CD14-positive monocyte (primary cell): Measurements from ENCODE around the gene SLC35F4. TPM values are rescaled to one million over a fixed set of nuclear protein-coding genes. Genes with fewer than 3 reads are reported as not detected.
"Not testable (repeated sequence)": the region's sequence is repeated elsewhere in the genome, so short reads cannot be mapped to it uniquely, and the experiment has no call there.

Experiments used
- DNase-seq, 3 donors: peaks; one replicate each; pipeline ENCODE4 v3.0.0-alpha.2; 2011 to 2022
- H2AFZ ChIP-seq: 2 replicates; pipeline ENCODE4 v1.6.0; 2012; ENCODE audit warnings: mild to moderate bottlenecking, low read depth, low read length, inconsistent platforms; ENCODE audit not compliant: insufficient read depth, poor library complexity, severe bottlenecking
- H3K27ac ChIP-seq, 2 donors: 1 replicate in 1 of 2; 2 replicates in 1 of 2; pipeline ENCODE4 v1.5.1; 2012 to 2013; ENCODE audit warnings: low read length in 2 of 2, control low read depth in 1 of 2, inconsistent platforms in 1 of 2, low read depth in 1 of 2, mild to moderate bottlenecking in 1 of 2
- H3K27me3 ChIP-seq, 2 donors: one replicate each; pipeline versions ENCODE4 v1.6.0 to v1.6.1; 2011 to 2013; ENCODE audit warnings: low read length in 2 of 2; ENCODE audit not compliant: control insufficient read depth in 2 of 2, insufficient read depth in 2 of 2
- H3K36me3 ChIP-seq, 2 donors: replicated peaks in 1 of 2; 1 replicate in 1 of 2; 2 replicates in 1 of 2; pipeline versions ENCODE4 v1.5.1 to v1.6.1; 2012 to 2013; ENCODE audit warnings: low read length in 2 of 2, control low read depth in 1 of 2, inconsistent platforms in 1 of 2, mild to moderate bottlenecking in 1 of 2; ENCODE audit not compliant: insufficient read depth in 2 of 2, control insufficient read depth in 1 of 2
- H3K4me1 ChIP-seq, 2 donors: 1 replicate in 1 of 2; 2 replicates in 1 of 2; pipeline versions ENCODE4 v1.5.1 to v1.6.1; 2012 to 2013; ENCODE audit warnings: low read length in 2 of 2, control low read depth in 1 of 2, inconsistent platforms in 1 of 2, mild to moderate bottlenecking in 1 of 2, moderate library complexity in 1 of 2; ENCODE audit not compliant: insufficient read depth in 2 of 2, control insufficient read depth in 1 of 2
- H3K4me2 ChIP-seq: replicated peaks from 2 replicates; pipeline ENCODE3; 2012; ENCODE audit warnings: low read length, moderate library complexity, mild to moderate bottlenecking; ENCODE audit not compliant: poor library complexity, severe bottlenecking; ENCODE audit errors: extremely low read depth
- H3K4me3 ChIP-seq, 3 experiments: fragments of 200-600 bp in 1 of 3; sonication (generic) in 1 of 3; replicated peaks in 1 of 3; 1 replicate in 2 of 3; 2 replicates in 1 of 3; pipeline ENCODE4 v1.5.1; 2011 to 2013; ENCODE audit warnings: low read length in 3 of 3, mild to moderate bottlenecking in 3 of 3, control low read depth in 2 of 3, low read depth in 2 of 3, inconsistent platforms in 1 of 3, moderate library complexity in 1 of 3
- H3K79me2 ChIP-seq: 2 replicates; pipeline ENCODE4 v1.6.0; 2012; ENCODE audit warnings: mild to moderate bottlenecking, control low read depth, inconsistent platforms, low read length, moderate library complexity; ENCODE audit not compliant: insufficient read depth
- H3K9ac ChIP-seq: 2 replicates; pipeline ENCODE4 v1.6.0; 2017; ENCODE audit warnings: low read length, mild to moderate bottlenecking; ENCODE audit not compliant: insufficient read depth, poor library complexity, severe bottlenecking
- H3K9me3 ChIP-seq, 2 donors: replicated peaks in 1 of 2; 1 replicate in 1 of 2; 2 replicates in 1 of 2; pipeline versions ENCODE4 v1.5.1 to v1.6.1; 2012 to 2013; ENCODE audit warnings: low read length in 2 of 2, control low read depth in 1 of 2; ENCODE audit not compliant: control insufficient read depth in 1 of 2, insufficient read depth in 1 of 2
- H4K20me1 ChIP-seq: 2 replicates; pipeline ENCODE4 v1.6.0; 2012; ENCODE audit warnings: mild to moderate bottlenecking, low read length, control low read depth, moderate library complexity; ENCODE audit not compliant: insufficient read depth
- H3K27ac Mint-ChIP-seq, 7 donors: one replicate each; pipeline ENCODE4 v1.8.0; 2020; ENCODE audit warnings: mild to moderate bottlenecking in 7 of 7, mixed read lengths in 7 of 7, moderate library complexity in 6 of 7, inconsistent platforms in 2 of 7
- H3K27me3 Mint-ChIP-seq, 3 donors: one replicate each; pipeline ENCODE4 v1.8.0; 2021 to 2022; ENCODE audit warnings: low read depth in 3 of 3, mild to moderate bottlenecking in 3 of 3, mixed read lengths in 3 of 3, moderate library complexity in 3 of 3, inconsistent platforms in 1 of 3
- H3K36me3 Mint-ChIP-seq, 2 donors: one replicate each; pipeline ENCODE4 v1.8.0; 2020; ENCODE audit warnings: mixed read lengths in 2 of 2, inconsistent platforms in 1 of 2, mild to moderate bottlenecking in 1 of 2
- H3K4me1 Mint-ChIP-seq: one replicate; pipeline ENCODE4 v1.8.0; 2020; ENCODE audit warnings: mild to moderate bottlenecking, mixed read lengths
- H3K4me3 Mint-ChIP-seq, 2 donors: one replicate each; pipeline ENCODE4 v1.8.0; 2020; ENCODE audit warnings: mild to moderate bottlenecking in 2 of 2, mixed read lengths in 2 of 2, moderate library complexity in 1 of 2
- H3K9me3 Mint-ChIP-seq, 7 donors: one replicate each; pipeline ENCODE4 v1.8.0; 2020 to 2022; ENCODE audit warnings: mixed read lengths in 7 of 7, mild to moderate bottlenecking in 6 of 7, moderate library complexity in 6 of 7, inconsistent platforms in 2 of 7
- CTCF ChIP-seq: fragments of 200-600 bp; IDR thresholded peaks from one replicate; pipeline ENCODE4 v1.8.0; 2022; ENCODE audit warnings: antibody characterized with exemption, mild to moderate bottlenecking
- WGBS: methylation state at CpG from one replicate; pipeline ENCODE4 v1.1.5; 2013; ENCODE audit warnings: missing lambda C conversion rate; ENCODE audit not compliant: insufficient coverage; 5-methylcytosine and 5-hydroxymethylcytosine counted together
- intact Hi-C, 2 donors: fragments of 100-400 bp; cut with micrococcal nuclease; formaldehyde crosslinking; loops; one replicate each; pipeline versions ENCODE4 v1.15.0 to v1.15.1; 2023
- polyA plus RNA-seq, 3 donors: library from polyadenylated mRNA; depleted of rRNA in 1 of 3; unstranded in 2 of 3; stranded (reverse) in 1 of 3; fragments of 300-500 nt in 2 of 3; fragments of >200 nt in 1 of 3; fragmentation: Illumina TruSeq in 2 of 3; gene quantifications; 1 replicate in 2 of 3; 2 replicates in 1 of 3; pipeline ENCODE4 v1.2.3, GENCODE V29; 2012 to 2021

SLC35F4 gene
- polyA plus RNA-seq, 3 donors: not detected

GRCh38 chr14:57753821-57754220 lies 112.1 kb downstream of the SLC35F4 start:
- H3K4me3 ChIP-seq: no peak overlapping the region
- Mint-ChIP-seq H3K9me3 (peaks cover 0 to 16% (median 9%) of the 10 kb centered on the region in 7 donors), H3K4me3 (no peak overlapping the region), H3K4me1 (no peaks in the 10 kb centered on the region), H3K36me3 (no peaks in the 10 kb centered on the region), H3K27me3 (peaks cover 0 to 2% (median 0%) of the 10 kb centered on the region in 3 donors), H3K27ac (no peak overlapping the region)
- H3K9me3 ChIP-seq: peaks cover 13 to 20% of the 10 kb centered on the region in 2 donors
- H3K27me3 ChIP-seq: no peaks in the 10 kb centered on the region
- no peak for DNase-seq
- no CpG with 5 or more reads among the region's 4 CpGs for WGBS
- no peak overlapping the region for H3K27ac ChIP-seq
- H2AFZ ChIP-seq: no peak overlapping the region
- no peaks in the 10 kb centered on the region for H3K4me1 ChIP-seq
- no peaks in the 10 kb centered on the region for H4K20me1 ChIP-seq
- no peaks in the 10 kb centered on the region for H3K36me3 ChIP-seq
- no peak overlapping the region for H3K9ac ChIP-seq
- no peak for TF ChIP-seq CTCF
- intact Hi-C loops: no loop called here
- H3K79me2 ChIP-seq: no peaks in the 10 kb centered on the region
- H3K4me2 ChIP-seq: no peak overlapping the region

GRCh38 chr14:57752142-57752695 lies 113.7 kb downstream of the SLC35F4 start:
- H3K9me3 Mint-ChIP-seq: peaks cover 0 to 16% (median 8%) of the 10 kb centered on the region in 7 donors
- H3K4me2 ChIP-seq, H3K27ac ChIP-seq, H3K36me3 Mint-ChIP-seq, DNase-seq, H3K9ac ChIP-seq, H3K4me3 ChIP-seq, H3K79me2 ChIP-seq, H4K20me1 ChIP-seq, H3K27me3 Mint-ChIP-seq, H3K36me3 ChIP-seq, H2AFZ ChIP-seq, H3K4me1 ChIP-seq, H3K27ac Mint-ChIP-seq, intact Hi-C loops, H3K4me1 Mint-ChIP-seq, H3K4me3 Mint-ChIP-seq, H3K27me3 ChIP-seq: not testable (repeated sequence)
- no CpG with 5 or more reads among the region's 11 CpGs for WGBS
- H3K9me3 ChIP-seq: peaks cover 13 to 20% of the 10 kb centered on the region in 2 donors
